H1 (cell line): Measurements from ENCODE around the gene AANAT. TPM values are rescaled to one million over a fixed set of nuclear protein-coding genes. Genes with fewer than 3 reads are reported as not detected.

Experiments used
- ATF2 ChIP-seq: IDR thresholded peaks from 2 replicates; pipeline ENCODE4 v1.6.1; 2012; ENCODE audit warnings: low read length, inconsistent platforms
- ATF3 ChIP-seq: IDR thresholded peaks from 2 replicates; pipeline ENCODE4 v1.6.1; 2011; ENCODE audit warnings: low read depth, mild to moderate bottlenecking, low read length; ENCODE audit not compliant: insufficient read depth
- EZH2 ChIP-seq: fragments of 200-600 bp; sonication (generic); IDR thresholded peaks from 2 replicates; pipeline ENCODE4 v1.7.1; 2012; ENCODE audit warnings: low read depth, mild to moderate bottlenecking, moderate library complexity, low read length, inconsistent platforms; ENCODE audit not compliant: severe bottlenecking
- POLR2A ChIP-seq, 2 experiments: IDR thresholded peaks; 1 replicate in 1 of 2; 2 replicates in 1 of 2; pipeline ENCODE4 v1.6.1; 2011; ENCODE audit warnings: low read depth in 2 of 2, low read length in 2 of 2, mild to moderate bottlenecking in 2 of 2; ENCODE audit errors: control extremely low read depth in 1 of 2
- RAD21 ChIP-seq, 2 experiments: IDR thresholded peaks in 1 of 2; conservative IDR thresholded peaks in 1 of 2; 2 replicates each; pipeline ENCODE4 v1.6.1; 2011; ENCODE audit warnings: low read depth in 2 of 2, low read length in 2 of 2, improper control_type of control experiment in 1 of 2, inconsistent platforms in 1 of 2, mild to moderate bottlenecking in 1 of 2, moderate library complexity in 1 of 2
- RNF2 ChIP-seq: fragments of 200-900, 300-1000 bp; sonication (generic); IDR thresholded peaks from 2 replicates; pipeline ENCODE4 v1.7.1; 2016; ENCODE audit warnings: borderline replicate concordance, low read depth, mild to moderate bottlenecking, antibody characterized with exemption, low read length; ENCODE audit not compliant: poor library complexity, severe bottlenecking; ENCODE audit errors: missing control alignments
- SIX5 ChIP-seq: IDR thresholded peaks from 2 replicates; pipeline ENCODE4 v1.6.1; 2011; ENCODE audit warnings: mild to moderate bottlenecking, low read depth, low read length
- polyA plus RNA-seq, 7 experiments: library from polyadenylated mRNA; depleted of rRNA in 3 of 7; stranded (reverse) in 5 of 7; unstranded in 2 of 7; fragments of >200 nt in 5 of 7; fragments of 200-250 nt in 2 of 7; gene quantifications; 1 replicate in 5 of 7; 2 replicates in 1 of 7; 4 replicates in 1 of 7; pipeline versions ENCODE4 v1.2.1 to v1.2.3, GENCODE V29; 2011 to 2013; ENCODE audit warnings: missing spikeins in 2 of 7, mixed read lengths in 2 of 7
- total RNA-seq: library from RNA; stranded (reverse); fragmentation: NEBNext Ultra II Directional; extraction: Animal tissue kit (Norgen Biotek cat#: 25700); gene quantifications from 2 replicates; pipeline ENCODE4 v1.2.1, GENCODE V29; 2021

The AANAT gene
- total and polyA plus RNA-seq, 2 of the 8 experiments (the other 6 are each of a cell fraction or from before 2014, with no cell fraction given) = 0.53 TPM; not detected in 1

- TF ChIP-seq SIX5 (no peak), EZH2 (no peak), POLR2A (IDR thresholded peaks at IDR 0.05; ENCODE audit: control extremely low read depth in 1 of 2, low read depth in 2 of 2, low read length in 2 of 2) (no peak), ATF3 (no peak), RAD21 (IDR thresholded peaks at IDR 0.05 in 1 of 2, conservative IDR thresholded peaks at IDR 0.05 in 1 of 2; ENCODE audit: low read depth in 2 of 2, low read length in 2 of 2) (no peak), ATF2 (no peak), RNF2 (no peak)
Measured at GRCh38 chr17:76477576-76477975, 10.2 kb downstream of the AANAT start (continued).
